HG02588 (cell line): ENCODE data around the gene PAX5.

Experiments used
- ATAC-seq: cut with Tn5 transposase; IDR thresholded peaks from one replicate; pipeline ENCODE4 v1.9.1; 2021; ENCODE audit warnings: mild to moderate bottlenecking, moderate library complexity; ENCODE audit not compliant: unreplicated experiment

The PAX5 gene

GRCh38 chr9:36865731-36866635 is 168.1 kb downstream of the PAX5 start:
- ATAC-seq = no peak

GRCh38 chr9:36864491-36865410 is 169.3 kb downstream of the PAX5 start:
- ATAC-seq = no peak

DNA sequence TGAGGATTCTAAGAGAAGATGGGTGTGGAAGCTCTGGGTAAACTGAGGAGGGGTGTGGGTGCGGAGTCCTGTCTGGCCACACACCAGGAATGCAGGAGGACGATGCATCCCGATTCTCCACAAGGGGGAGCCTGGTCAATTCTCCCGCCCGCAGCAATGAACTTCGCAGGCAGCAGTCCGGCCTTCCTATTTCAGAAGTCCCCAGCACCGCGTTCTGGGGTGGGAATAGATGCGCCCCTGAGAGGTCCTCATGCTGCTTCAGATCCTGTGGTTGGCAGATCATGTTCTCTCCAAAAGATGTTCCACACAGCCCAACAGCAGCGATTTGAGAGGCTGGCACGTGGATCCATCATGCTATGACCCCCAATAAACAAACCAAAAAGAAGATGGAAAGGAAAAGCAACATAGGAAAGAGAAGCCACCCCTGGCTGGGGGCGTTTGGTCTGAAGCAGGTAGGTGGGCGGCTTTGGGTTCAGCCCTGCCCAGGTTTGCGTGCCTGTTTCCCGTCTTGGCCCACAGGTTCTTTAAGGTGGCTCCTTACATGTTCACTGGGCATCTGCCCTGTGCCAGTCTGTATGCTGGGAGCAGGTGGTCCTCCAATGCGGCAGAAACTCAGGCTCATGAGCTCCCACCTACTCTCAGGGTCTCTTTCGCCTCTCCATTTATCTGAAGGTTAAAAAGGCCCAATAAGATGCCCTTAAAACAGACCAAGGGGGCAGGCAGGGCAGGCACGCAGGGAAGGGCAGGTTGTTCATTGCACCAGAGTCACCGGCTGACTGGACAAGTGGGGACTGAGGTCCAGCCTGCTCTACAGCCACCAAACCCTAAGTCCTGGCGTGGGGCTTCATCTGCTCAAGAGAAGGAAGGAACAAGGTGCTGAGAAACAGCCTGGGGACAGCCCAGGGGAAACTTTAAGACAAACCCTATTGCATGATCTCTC is 171.6 kb downstream of the PAX5 start:
- no peak for ATAC-seq

DNA sequence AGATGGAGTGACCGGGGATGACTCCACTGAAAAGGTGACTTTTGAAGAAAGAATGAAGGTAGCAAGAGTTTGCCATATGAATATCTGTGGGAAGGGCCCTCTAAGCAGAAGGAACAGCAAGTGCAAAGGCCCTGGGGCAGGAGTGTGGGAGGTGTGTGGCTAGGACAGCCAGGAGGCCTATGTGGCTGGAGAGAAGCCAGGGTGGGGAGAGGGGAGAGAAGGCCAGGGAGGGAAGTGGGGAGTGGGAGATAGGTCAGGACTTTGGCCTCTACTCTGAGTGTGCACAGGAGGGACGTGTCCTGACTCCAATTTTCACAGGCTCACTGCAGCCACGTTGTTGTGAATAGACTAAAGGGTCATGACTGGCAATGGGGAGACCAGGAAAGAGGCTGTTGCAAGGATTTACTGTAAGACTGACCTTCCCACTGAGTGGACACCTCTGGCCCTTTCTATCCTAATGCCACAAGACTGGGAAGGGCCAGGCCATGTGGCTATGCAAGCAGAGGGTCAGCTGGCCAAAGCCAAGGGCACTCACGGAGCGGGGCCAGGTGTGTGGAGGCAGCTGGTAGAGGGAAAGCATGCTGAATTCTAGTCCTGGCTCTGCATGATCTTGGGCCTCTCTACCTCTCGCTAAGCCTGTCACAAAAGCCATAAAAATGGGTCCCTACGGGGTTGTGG is 172.4 kb downstream of the PAX5 start:
- ATAC-seq = no peak

GRCh38 chr9:36858805-36859375 is 175.2 kb downstream of the PAX5 start:
- no peak for ATAC-seq

GRCh38 chr9:36855448-36856315 is 178.4 kb downstream of the PAX5 start:
- no peak for ATAC-seq

DNA sequence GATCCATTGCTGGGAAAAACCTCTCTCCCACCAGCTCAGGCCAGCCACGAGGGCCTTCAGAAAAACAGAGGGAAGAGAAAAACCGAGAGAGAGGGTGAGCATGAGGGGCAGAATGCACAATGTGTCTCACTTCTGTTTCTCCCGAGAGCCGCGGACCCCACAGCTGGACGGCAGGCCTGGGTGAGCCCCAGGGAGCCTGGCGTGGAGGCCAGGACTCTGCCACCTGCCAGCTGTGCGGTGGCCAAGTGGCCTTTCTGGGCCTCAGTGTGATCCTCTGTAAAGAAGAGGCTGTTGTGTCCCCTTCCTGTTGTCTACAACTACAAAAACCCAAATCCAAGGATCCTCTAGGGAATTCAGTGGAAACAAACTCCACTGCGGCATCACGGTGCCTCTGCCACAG is 179.3 kb downstream of the PAX5 start:
- ATAC-seq = no peak

DNA sequence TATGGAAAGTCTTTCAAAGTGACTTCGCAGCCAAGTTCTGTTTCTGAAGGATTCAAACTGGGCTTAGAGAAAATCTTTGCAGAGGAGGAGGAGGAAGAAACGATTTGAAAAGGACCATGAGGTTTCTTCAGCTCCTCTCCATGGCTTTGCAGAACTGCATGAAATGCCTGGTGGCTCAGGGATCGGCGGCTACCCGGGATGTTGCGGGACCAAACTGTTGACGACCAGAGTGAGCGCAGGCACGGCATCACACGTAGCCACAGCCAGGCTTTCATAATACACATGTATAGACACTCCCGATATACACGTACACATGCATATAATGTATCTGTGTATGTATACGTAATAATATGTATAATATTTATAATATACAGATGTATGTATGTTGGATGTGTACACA is 180.0 kb downstream of the PAX5 start:
- ATAC-seq = no peak

DNA sequence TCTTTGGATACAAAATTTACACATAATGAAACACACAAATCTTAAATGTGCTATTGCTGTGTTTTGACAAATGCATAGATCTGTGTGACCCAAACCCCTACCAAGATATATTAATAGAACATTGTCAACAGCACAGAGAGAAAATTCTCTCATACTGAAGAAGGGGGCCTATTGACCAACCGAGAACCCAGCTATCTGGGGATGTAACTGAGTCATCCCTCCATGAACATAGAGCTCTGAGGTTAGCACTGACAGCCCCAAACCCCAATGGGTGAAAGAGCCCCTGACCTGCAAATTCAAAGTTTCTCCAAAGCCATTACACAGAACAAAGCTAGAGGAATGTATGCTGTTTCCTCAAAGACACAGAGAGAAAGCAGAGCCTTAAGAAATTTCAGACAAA is 180.8 kb downstream of the PAX5 start:
- no peak for ATAC-seq

GRCh38 chr9:36849943-36850342 is 184.1 kb downstream of the PAX5 start:
- ATAC-seq = no peak

GRCh38 chr9:36848946-36849345 is 185.1 kb downstream of the PAX5 start:
- no peak for ATAC-seq

DNA sequence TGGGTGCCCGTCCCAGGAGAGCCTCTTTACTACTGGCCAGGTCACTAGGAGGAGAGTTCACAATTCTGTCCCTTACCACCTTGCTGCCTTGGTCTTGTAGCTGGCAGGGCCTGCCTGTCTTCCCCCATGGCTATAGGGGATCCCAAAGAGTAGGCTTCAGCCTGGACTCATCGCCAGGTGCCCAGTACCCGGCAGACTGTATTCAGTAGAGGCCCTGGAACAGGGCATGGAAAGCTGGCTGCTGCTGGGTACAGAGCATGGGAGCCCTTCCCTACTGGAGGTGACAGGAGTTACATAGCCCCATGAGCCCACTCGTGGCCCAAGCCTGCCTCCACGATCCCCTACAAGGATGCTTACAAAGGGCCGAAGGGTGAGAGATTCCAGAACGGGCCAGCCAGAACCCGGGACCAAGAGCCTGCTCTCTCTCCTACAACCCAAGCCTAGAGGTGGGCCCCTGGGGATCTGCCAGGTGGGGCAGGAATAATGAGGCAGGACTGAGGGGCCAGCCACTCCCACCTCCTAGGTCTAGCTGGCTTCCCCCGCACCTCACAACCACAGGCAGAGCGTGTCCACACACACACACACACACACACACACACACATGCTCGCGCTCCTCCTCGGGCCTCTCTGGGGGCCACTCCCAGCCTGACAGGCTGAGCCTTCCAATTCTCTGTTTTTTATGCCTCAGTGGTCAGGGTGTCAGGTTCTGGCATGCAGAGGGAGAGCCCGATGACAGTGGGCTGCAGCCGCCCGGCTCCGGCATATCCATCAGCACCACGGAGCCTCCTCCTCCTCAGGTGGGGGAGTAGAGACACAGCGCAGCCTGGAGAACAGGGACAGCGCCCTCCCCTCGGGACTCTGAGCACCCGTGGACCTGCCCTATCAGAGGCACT is 186.0 kb downstream of the PAX5 start:
- no peak for ATAC-seq

DNA sequence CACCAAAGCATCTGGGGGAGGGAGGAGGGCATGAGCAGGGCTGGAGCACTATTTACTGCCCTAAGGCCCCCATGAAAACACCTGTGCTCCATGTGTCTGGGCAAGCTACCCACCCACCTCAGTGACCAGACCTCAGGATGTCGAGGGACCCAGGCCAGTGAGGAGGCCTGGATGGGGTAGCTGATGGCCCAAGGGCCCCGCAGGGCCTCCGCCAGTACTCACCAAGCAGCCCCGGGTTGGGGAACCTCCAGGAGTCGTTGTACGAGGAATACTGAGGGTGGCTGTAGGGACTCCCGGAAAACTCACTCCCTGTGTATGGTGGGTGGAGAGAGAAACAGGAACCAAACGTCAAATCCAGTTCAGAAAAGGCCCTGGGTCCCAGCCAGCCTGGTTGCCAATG is 187.4 kb downstream of the PAX5 start:
- no peak for ATAC-seq

DNA sequence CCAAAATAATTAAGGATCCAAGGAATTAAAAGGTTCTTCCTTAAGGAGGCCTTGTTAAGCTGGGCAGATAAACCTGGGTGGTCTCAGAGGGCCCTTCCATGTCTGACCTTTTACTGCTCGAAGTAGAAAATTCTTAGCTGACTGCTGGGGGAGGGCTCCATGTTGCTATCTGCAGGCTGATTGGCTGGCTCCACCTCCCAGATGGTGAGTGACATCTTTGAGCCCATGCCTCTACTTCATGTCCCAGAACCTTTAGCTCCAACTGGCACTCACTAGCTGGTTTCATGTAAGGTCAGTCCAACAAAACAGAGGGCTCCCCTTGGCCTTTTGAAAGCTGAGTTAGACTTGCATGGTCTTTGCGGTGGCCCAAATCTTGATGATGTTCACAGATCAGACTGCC is 188.2 kb downstream of the PAX5 start:
- ATAC-seq = no peak

GRCh38 chr9:36844961-36845360 is 189.1 kb downstream of the PAX5 start:
- no peak for ATAC-seq

- no peak for ATAC-seq
Measured at GRCh38 chr9:36843964-36844363, 190.1 kb downstream of the PAX5 start.

DNA sequence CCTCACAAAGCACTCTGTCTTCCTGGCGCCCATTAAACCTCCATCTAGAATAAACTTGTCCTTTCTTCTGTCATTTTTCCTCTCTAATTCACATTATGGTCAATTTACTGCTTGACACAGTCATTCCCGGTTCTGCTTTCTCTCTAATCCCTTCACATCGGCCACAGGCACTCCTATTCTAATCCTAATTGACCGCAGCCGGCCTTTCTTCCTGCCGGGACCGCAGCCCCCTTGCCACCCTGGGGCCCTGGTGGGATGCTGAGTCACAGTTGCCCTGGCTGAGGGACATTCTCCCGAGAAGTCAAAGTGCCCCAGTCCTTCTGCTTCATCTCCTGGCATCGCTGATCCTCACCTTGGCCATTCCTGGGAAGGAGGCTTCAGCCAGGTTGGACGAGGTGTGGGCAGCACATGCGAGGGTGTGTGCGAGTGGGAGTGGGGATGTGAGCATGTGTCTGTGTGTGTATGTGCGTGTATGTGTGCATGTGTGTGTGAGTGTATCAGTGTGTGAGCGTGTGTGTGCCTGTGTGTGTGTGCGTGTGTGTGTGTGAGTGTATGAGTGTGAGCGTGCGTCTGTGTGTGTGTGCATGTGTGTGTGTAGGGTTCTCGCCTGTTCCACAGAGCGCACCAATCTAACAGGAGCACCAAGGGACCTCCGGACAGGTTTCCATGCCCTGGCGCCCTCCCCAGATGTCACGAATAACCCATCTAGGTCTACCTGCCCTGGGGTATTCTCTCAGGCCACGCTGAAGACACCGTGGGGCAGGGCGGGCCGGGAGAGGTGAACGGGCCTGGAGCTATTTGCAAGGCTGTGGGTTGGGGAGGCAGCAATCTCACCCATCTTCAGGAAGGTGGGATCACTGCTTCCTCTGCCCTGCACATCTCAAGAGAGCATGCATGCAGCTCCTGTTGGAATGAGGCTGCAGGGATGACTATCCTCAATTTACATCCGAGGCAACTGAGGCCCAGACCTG is 191.2 kb downstream of the PAX5 start:
- no peak for ATAC-seq
